Vagina (tissue), 2 donors: ENCODE results near the gene CCDC28B.
"Not testable (repeated sequence)": the region's sequence is repeated elsewhere in the genome, so short reads cannot be mapped to it uniquely, and the experiment has no call there.

Experiments
- CTCF ChIP-seq, 3 experiments: fragments of 450-650 bp in 2 of 3; fragments of 200-600 bp in 1 of 3; sonication (generic) in 1 of 3; IDR thresholded peaks; one replicate each; pipeline ENCODE4 v1.5.1; 2017 to 2019; ENCODE audit warnings: antibody characterized with exemption in 3 of 3, mild to moderate bottlenecking in 2 of 3, moderate library complexity in 2 of 3
- POLR2A ChIP-seq, 2 donors: fragments of 450-650 bp; IDR thresholded peaks; one replicate each; pipeline ENCODE4 v1.6.1; 2017; ENCODE audit warnings: antibody characterized with exemption in 2 of 2, mild to moderate bottlenecking in 2 of 2, moderate library complexity in 2 of 2
- POLR2AphosphoS5 ChIP-seq, 2 donors: sonication (generic); formaldehyde crosslinking; IDR thresholded peaks; one replicate each; pipeline ENCODE4 v1.9.0; 2017; ENCODE audit warnings: antibody characterized with exemption in 2 of 2, mild to moderate bottlenecking in 2 of 2, low read depth in 1 of 2; ENCODE audit not compliant: insufficient read depth in 1 of 2

DNA sequence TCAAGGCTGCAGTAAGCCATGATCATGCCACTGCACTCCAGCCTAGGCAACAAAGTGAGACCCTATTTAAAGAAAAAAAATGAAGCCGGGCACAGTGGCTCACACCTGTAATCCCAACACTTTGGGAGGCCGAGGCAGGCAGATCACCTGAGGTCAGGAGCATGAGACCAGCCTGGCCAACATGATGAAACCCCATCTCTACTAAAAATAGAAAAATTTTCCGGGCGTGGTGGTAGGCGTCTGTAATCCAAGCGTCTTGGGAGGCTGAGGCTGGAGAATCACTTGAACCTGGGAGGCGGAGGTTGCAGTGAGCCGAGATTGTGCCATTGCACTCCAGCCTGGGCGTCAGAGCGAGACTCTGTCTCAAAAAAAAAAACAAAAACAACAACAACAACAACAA lies 34.8 kb upstream of the CCDC28B start:
- TF ChIP-seq CTCF (IDR thresholded peaks at IDR 0.05); POLR2AphosphoS5 (IDR thresholded peaks at IDR 0.05; ENCODE audit: insufficient read depth in 1 of 2, low read depth in 1 of 2); POLR2A (IDR thresholded peaks at IDR 0.05): not testable (repeated sequence)
